Panc1 (cell line): ENCODE results near the gene CISD3. TPM values are rescaled to one million over a fixed set of nuclear protein-coding genes. Genes with fewer than 3 reads are reported as not detected.

Experiments
- ATAC-seq: fragments of 200-7000 bp; cut with Tn5 transposase; 2 replicates; pipeline ENCODE4 v1.9.1; 2020; ENCODE audit warnings: mild to moderate bottlenecking, moderate library complexity
- BruUV-seq: library from RNA; stranded (reverse); fragments of 400-500 nt; replicated peaks from 2 replicates; lab custom pipeline; 2021; lab: Mats Ljungman, UMichigan
- CTCF ChIA-PET: fragments of 300-600 bp; sonication (Branson Sonifier 250); formaldehyde crosslinking; loops from one replicate; lab custom pipeline; 2022; ENCODE audit warnings: antibody characterized with exemption; lab: Charles Lee
- POLR2A ChIA-PET: fragments of 300-600 bp; sonication (Branson Sonifier 250); formaldehyde crosslinking; loops from one replicate; lab custom pipeline; 2022; ENCODE audit warnings: antibody characterized with exemption; lab: Charles Lee
- DNase-seq: peaks from one replicate; pipeline ENCODE4 v3.0.0-alpha.2; 2010; ENCODE audit warnings: low read depth, low spot score
- H3K27ac ChIP-seq: 2 replicates; pipeline ENCODE4 v1.5.1; 2011; ENCODE audit warnings: mild to moderate bottlenecking, low read length, inconsistent platforms
- H3K27me3 ChIP-seq: fragments of 200-500 bp; sonication (Bioruptor generic); 2 replicates; pipeline ENCODE4 v1.6.0; 2014; ENCODE audit warnings: low read length, inconsistent platforms; ENCODE audit not compliant: control insufficient read depth, insufficient read depth
- H3K36me3 ChIP-seq: fragments of 200-500 bp; sonication (Bioruptor generic); 2 replicates; pipeline ENCODE4 v1.5.1; 2014; ENCODE audit warnings: inconsistent platforms, mild to moderate bottlenecking, low read length, moderate library complexity; ENCODE audit not compliant: control insufficient read depth, insufficient read depth
- H3K4me1 ChIP-seq: 2 replicates; pipeline ENCODE4 v1.5.1; 2011; ENCODE audit warnings: inconsistent platforms, mild to moderate bottlenecking, low read length, moderate library complexity; ENCODE audit not compliant: control insufficient read depth, insufficient read depth
- H3K4me3 ChIP-seq, 2 experiments: 2 replicates each; pipeline ENCODE4 v1.5.1; 2011 to 2012; ENCODE audit warnings: low read depth in 2 of 2, low read length in 2 of 2, mild to moderate bottlenecking in 2 of 2, inconsistent platforms in 1 of 2, moderate library complexity in 1 of 2
- H3K9me3 ChIP-seq: fragments of 200-500 bp; sonication (Bioruptor generic); 2 replicates; pipeline ENCODE4 v1.5.1; 2014; ENCODE audit warnings: low read depth, mild to moderate bottlenecking, inconsistent platforms, low read length, moderate library complexity; ENCODE audit not compliant: control insufficient read depth, insufficient read depth
- CTCF ChIP-seq: fragments of 450-650 bp; IDR thresholded peaks from 2 replicates; pipeline ENCODE4 v1.5.1; 2017; ENCODE audit warnings: mild to moderate bottlenecking
- POLR2AphosphoS5 ChIP-seq: IDR thresholded peaks from 2 replicates; pipeline ENCODE4 v1.6.1; 2012; ENCODE audit warnings: mild to moderate bottlenecking, low read depth, low read length, moderate library complexity
- SIN3A ChIP-seq: IDR thresholded peaks from 2 replicates; pipeline ENCODE4 v1.6.1; 2012; ENCODE audit warnings: low read depth, mild to moderate bottlenecking, low read length, moderate library complexity, borderline replicate concordance; ENCODE audit not compliant: insufficient read depth
- TCF7L2 ChIP-seq: IDR thresholded peaks from 2 replicates; pipeline ENCODE4 v1.6.1; 2011; ENCODE audit warnings: mild to moderate bottlenecking, low read depth, low read length, inconsistent platforms
- in situ Hi-C: cut with HindIII; loops from 2 replicates; pipeline ENCODE4 v1.10.0; 2016; ENCODE audit warnings: low sequenced_read_pairs, low pct_unique_long_range_greater_than_20kb
- intact Hi-C: fragments of 100-400 bp; cut with micrococcal nuclease; formaldehyde crosslinking; loops from one replicate; pipeline ENCODE4 v1.10.0; 2022; ENCODE audit not compliant: unreplicated experiment
- total RNA-seq: library from RNA; stranded (reverse); gene quantifications from one replicate; pipeline ENCODE4 v1.2.1, GENCODE V29; 2021; ENCODE audit not compliant: unreplicated experiment
- TF ChIP-seq, protein P1 (sequence below), 2 experiments: IDR thresholded peaks; 2 replicates each; pipeline ENCODE4 v1.6.1; 2011 to 2012; ENCODE audit warnings: low read depth in 2 of 2, control low read depth in 1 of 2, low read length in 1 of 2, mild to moderate bottlenecking in 1 of 2, moderate library complexity in 1 of 2; ENCODE audit not compliant: insufficient read depth in 1 of 2

CISD3 gene
- total RNA-seq, 1 experiment from 2014 or later, result 45.0 TPM

DNA sequence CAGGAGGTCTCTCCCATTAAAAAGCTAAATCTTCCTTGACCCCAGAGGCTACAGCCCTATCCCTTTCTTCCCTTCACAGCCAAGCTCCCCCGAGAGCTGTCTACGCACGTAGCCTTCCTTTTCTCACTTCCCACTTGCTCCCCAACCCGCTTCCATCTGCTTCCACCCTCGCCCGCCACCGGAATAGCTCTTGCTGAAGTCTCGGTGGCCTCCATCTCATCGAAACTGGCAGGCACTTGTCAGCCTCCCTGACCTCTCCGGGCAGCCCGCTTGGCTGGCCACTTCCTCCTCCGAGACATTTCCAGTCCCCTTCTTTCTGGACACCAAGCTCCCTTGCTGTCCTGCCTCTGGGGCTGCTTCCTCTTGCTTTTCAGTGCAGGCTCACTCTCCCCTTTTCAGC lies 44.6 kb upstream of the CISD3 start:
- no peak overlapping the region for H3K4me3 ChIP-seq
- no peak for ATAC-seq
- intact Hi-C loops (no loop called here), in situ Hi-C loops (no loop called here)
- no peak overlapping the region for H3K27ac ChIP-seq
- ChIA-PET CTCF (no interaction called here), POLR2A (interaction anchor here (0.6 kb wide), 1 partner anchor 288 kb away, joined by 3 read pairs; no protein-coding TSS in a partner anchor)
- TF ChIP-seq SIN3A, result no peak
- TF ChIP-seq, protein P1, sequence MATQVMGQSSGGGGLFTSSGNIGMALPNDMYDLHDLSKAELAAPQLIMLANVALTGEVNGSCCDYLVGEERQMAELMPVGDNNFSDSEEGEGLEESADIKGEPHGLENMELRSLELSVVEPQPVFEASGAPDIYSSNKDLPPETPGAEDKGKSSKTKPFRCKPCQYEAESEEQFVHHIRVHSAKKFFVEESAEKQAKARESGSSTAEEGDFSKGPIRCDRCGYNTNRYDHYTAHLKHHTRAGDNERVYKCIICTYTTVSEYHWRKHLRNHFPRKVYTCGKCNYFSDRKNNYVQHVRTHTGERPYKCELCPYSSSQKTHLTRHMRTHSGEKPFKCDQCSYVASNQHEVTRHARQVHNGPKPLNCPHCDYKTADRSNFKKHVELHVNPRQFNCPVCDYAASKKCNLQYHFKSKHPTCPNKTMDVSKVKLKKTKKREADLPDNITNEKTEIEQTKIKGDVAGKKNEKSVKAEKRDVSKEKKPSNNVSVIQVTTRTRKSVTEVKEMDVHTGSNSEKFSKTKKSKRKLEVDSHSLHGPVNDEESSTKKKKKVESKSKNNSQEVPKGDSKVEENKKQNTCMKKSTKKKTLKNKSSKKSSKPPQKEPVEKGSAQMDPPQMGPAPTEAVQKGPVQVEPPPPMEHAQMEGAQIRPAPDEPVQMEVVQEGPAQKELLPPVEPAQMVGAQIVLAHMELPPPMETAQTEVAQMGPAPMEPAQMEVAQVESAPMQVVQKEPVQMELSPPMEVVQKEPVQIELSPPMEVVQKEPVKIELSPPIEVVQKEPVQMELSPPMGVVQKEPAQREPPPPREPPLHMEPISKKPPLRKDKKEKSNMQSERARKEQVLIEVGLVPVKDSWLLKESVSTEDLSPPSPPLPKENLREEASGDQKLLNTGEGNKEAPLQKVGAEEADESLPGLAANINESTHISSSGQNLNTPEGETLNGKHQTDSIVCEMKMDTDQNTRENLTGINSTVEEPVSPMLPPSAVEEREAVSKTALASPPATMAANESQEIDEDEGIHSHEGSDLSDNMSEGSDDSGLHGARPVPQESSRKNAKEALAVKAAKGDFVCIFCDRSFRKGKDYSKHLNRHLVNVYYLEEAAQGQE (IDR thresholded peaks at IDR 0.05; ENCODE audit: insufficient read depth in 1 of 2, low read depth in 2 of 2, low read length in 1 of 2), result no peak
- no peak for TF ChIP-seq POLR2AphosphoS5
- no peak for TF ChIP-seq TCF7L2
- no peak for TF ChIP-seq CTCF
- no TSS peak for BruUV-seq
- no peaks in the 10 kb centered on the region for H3K9me3 ChIP-seq
- H3K4me1 ChIP-seq, result no peaks in the 10 kb centered on the region
- no peaks in the 10 kb centered on the region for H3K27me3 ChIP-seq
- no peak for DNase-seq
- H3K36me3 ChIP-seq, result no peaks in the 10 kb centered on the region

GRCh38 chr17:38687286-38687685 lies 42.9 kb upstream of the CISD3 start:
- Histone ChIP-seq H3K4me3 (no peak overlapping the region), H3K36me3 (no peaks in the 10 kb centered on the region), H3K9me3 (no peaks in the 10 kb centered on the region), H3K4me1 (no peaks in the 10 kb centered on the region), H3K27ac (no peak overlapping the region), H3K27me3 (no peaks in the 10 kb centered on the region)
- CTCF ChIA-PET, result interaction anchor here (0.7 kb wide), 1 partner anchor 1667 kb away, joined by 4 read pairs; no protein-coding TSS in a partner anchor
- no peak for DNase-seq
- TF ChIP-seq SIN3A, result no peak
- no peak for TF ChIP-seq POLR2AphosphoS5
- TF ChIP-seq, protein P1 (IDR thresholded peaks at IDR 0.05; ENCODE audit: insufficient read depth in 1 of 2, low read depth in 2 of 2, low read length in 1 of 2), result no peak
- no peak for TF ChIP-seq CTCF
- TF ChIP-seq TCF7L2, result no peak
- in situ Hi-C loops (no loop called here), intact Hi-C loops (no loop called here)
- POLR2A ChIA-PET, result interaction anchor here (0.6 kb wide), 1 partner anchor 11 kb away, joined by 3 read pairs; no protein-coding TSS in a partner anchor
- ATAC-seq, result no peak
- BruUV-seq, result no TSS peak
